ENCODE results near the gene EMSY.
"Not testable (repeated sequence)": the region's sequence is repeated elsewhere in the genome, so short reads cannot be mapped to it uniquely, and the experiment has no call there.

The EMSY gene

GRCh38 chr11:76444384-76445120, at the start of gene EMSY:
Gene EMSY, plus strand, starts transcription at chr11:76445018. Its CDS starts 1,921 bp downstream, at chr11:76446939.
- Mint-ChIP-seq H3K4me1 (peaks cover 39% of the 10 kb centered on the region), H3K4me3 (peak within 1 kb of the TSS; percentile 94 to 99), H3K27ac (peak within 1 kb of the TSS; percentile 98 to 99), H3K9me3 (no peaks in the 10 kb centered on the region), H3K27me3 (no peaks in the 10 kb centered on the region)
- ATAC-seq (peak; percentile 97), DNase-seq (peak; percentile 88 to 94)

- Mint-ChIP-seq H3K9me3 (no peaks in the 10 kb centered on the region), H3K4me3 (no peak overlapping the region), H3K4me1 (no peaks in the 10 kb centered on the region), H3K27ac (no peak overlapping the region), H3K27me3 (no peaks in the 10 kb centered on the region)
- no peak for ATAC-seq
- DNase-seq: no peak
Observed at GRCh38 chr11:76395296-76395695, 49.5 kb upstream of the EMSY start.

GRCh38 chr11:76397383-76397782, 47.4 kb upstream of the EMSY start:
- no peak overlapping the region for H3K27ac Mint-ChIP-seq
- H3K9me3 Mint-ChIP-seq: no peaks in the 10 kb centered on the region
- no peak for DNase-seq
- H3K4me3 Mint-ChIP-seq: no peak overlapping the region
- no peak for ATAC-seq
- no peaks in the 10 kb centered on the region for H3K4me1 Mint-ChIP-seq
- H3K27me3 Mint-ChIP-seq: no peaks in the 10 kb centered on the region

- Mint-ChIP-seq H3K4me3 (no peak overlapping the region), H3K4me1 (no peaks in the 10 kb centered on the region), H3K27ac (peak overlapping the region in 1 of 2 donors; percentile 21), H3K9me3 (no peaks in the 10 kb centered on the region), H3K27me3 (no peaks in the 10 kb centered on the region)
- DNase-seq: no peak
- ATAC-seq: no peak
Observed at GRCh38 chr11:76400967-76401366, 43.9 kb upstream of the EMSY start.

GRCh38 chr11:76401484-76401883, 43.3 kb upstream of the EMSY start:
- H3K4me3 Mint-ChIP-seq, H3K4me1 Mint-ChIP-seq, H3K27ac Mint-ChIP-seq, H3K9me3 Mint-ChIP-seq, H3K27me3 Mint-ChIP-seq, ATAC-seq, DNase-seq: not testable (repeated sequence)

GRCh38 chr11:76406359-76406758, 38.5 kb upstream of the EMSY start:
- Mint-ChIP-seq H3K4me3 (no peak overlapping the region), H3K27me3 (no peaks in the 10 kb centered on the region), H3K27ac (no peak overlapping the region), H3K9me3 (no peaks in the 10 kb centered on the region), H3K4me1 (no peaks in the 10 kb centered on the region)
- ATAC-seq: no peak
- no peak for DNase-seq

GRCh38 chr11:76408171-76408965, 36.5 kb upstream of the EMSY start:
- peaks cover 8% of the 10 kb centered on the region for H3K27me3 Mint-ChIP-seq
- DNase-seq (no peak), ATAC-seq (no peak)
- no peak overlapping the region for H3K4me3 Mint-ChIP-seq
- no peaks in the 10 kb centered on the region for H3K4me1 Mint-ChIP-seq
- no peak overlapping the region for H3K27ac Mint-ChIP-seq
- H3K9me3 Mint-ChIP-seq: no peaks in the 10 kb centered on the region

- no peak for ATAC-seq
- no peak overlapping the region for H3K4me3 Mint-ChIP-seq
- no peaks in the 10 kb centered on the region for H3K4me1 Mint-ChIP-seq
- peaks cover 8% of the 10 kb centered on the region for H3K27me3 Mint-ChIP-seq
- H3K9me3 Mint-ChIP-seq: no peaks in the 10 kb centered on the region
- H3K27ac Mint-ChIP-seq: no peak overlapping the region
- DNase-seq: no peak
Observed at GRCh38 chr11:76410851-76411357, 33.9 kb upstream of the EMSY start.

- peaks cover 16% of the 10 kb centered on the region for H3K27me3 Mint-ChIP-seq
- H3K9me3 Mint-ChIP-seq: no peaks in the 10 kb centered on the region
- ATAC-seq: peak; percentile 48
- H3K4me3 Mint-ChIP-seq: no peak overlapping the region
- no peak for DNase-seq
- no peak overlapping the region for H3K27ac Mint-ChIP-seq
- H3K4me1 Mint-ChIP-seq: no peaks in the 10 kb centered on the region
Observed at GRCh38 chr11:76415073-76415472, 29.7 kb upstream of the EMSY start.

GRCh38 chr11:76419896-76420295, 24.9 kb upstream of the EMSY start:
- H3K4me3 Mint-ChIP-seq: no peak overlapping the region

GRCh38 chr11:76424379-76424778, 20.4 kb upstream of the EMSY start:
- H3K4me1 Mint-ChIP-seq: peaks cover 13% of the 10 kb centered on the region
- ATAC-seq: peak; percentile 91
- peak overlapping the region in 1 of 2 donors; percentile 3 for H3K4me3 Mint-ChIP-seq
- peak in 1 of 2 donors; percentile 21 for DNase-seq
- H3K9me3 Mint-ChIP-seq: no peaks in the 10 kb centered on the region
- peak overlapping the region in 1 of 2 donors; percentile 31 for H3K27ac Mint-ChIP-seq
- H3K27me3 Mint-ChIP-seq: peaks cover 30% of the 10 kb centered on the region

More at GRCh38 chr11:76419896-76420295, 24.9 kb upstream of the EMSY start:
- no peak for ATAC-seq
- DNase-seq: peak; percentile 13 to 21
- Mint-ChIP-seq H3K4me1 (peaks cover 9% of the 10 kb centered on the region), H3K27ac (no peak overlapping the region), H3K27me3 (peaks cover 8% of the 10 kb centered on the region), H3K9me3 (no peaks in the 10 kb centered on the region)

- Mint-ChIP-seq H3K27me3 (peaks cover 30% of the 10 kb centered on the region), H3K4me3 (peak overlapping the region in 1 of 2 donors; percentile 3), H3K9me3 (no peaks in the 10 kb centered on the region), H3K4me1 (peaks cover 13% of the 10 kb centered on the region), H3K27ac (peak overlapping the region in 1 of 2 donors; percentile 31)
- DNase-seq: no peak
- ATAC-seq: peak; percentile 79
Observed at GRCh38 chr11:76424891-76425290, 19.9 kb upstream of the EMSY start.

GRCh38 chr11:76426660-76427059, 18.2 kb upstream of the EMSY start:
- Mint-ChIP-seq H3K4me1 (peaks cover 13% of the 10 kb centered on the region), H3K4me3 (no peak overlapping the region), H3K27me3 (peaks cover 30% of the 10 kb centered on the region), H3K27ac (no peak overlapping the region), H3K9me3 (no peaks in the 10 kb centered on the region)
- ATAC-seq: no peak
- no peak for DNase-seq

- Mint-ChIP-seq H3K27me3 (no peaks in the 10 kb centered on the region), H3K27ac (no peak overlapping the region), H3K4me1 (peaks cover 7% of the 10 kb centered on the region), H3K4me3 (no peak overlapping the region), H3K9me3 (no peaks in the 10 kb centered on the region)
- no peak for DNase-seq
- ATAC-seq: no peak
Observed at GRCh38 chr11:76436020-76436419, 8.8 kb upstream of the EMSY start.

GRCh38 chr11:76443268-76443980, 1.4 kb upstream of the EMSY start:
- Mint-ChIP-seq H3K27me3 (no peaks in the 10 kb centered on the region), H3K27ac (peak overlapping the region; percentile 98 to 99), H3K9me3 (no peaks in the 10 kb centered on the region), H3K4me3 (peak overlapping the region; percentile 94 to 99), H3K4me1 (peaks cover 33% of the 10 kb centered on the region)
- ATAC-seq (no peak), DNase-seq (no peak)

All from stimulated activated naive CD8-positive, alpha-beta T cell treated with anti-CD3 and anti-CD28 coated beads, Interleukin-15, amount 100 ng/mL, for 72 hours (primary cell).